H1 (cell line): ENCODE results near the gene DLEC1. TPM values are rescaled to one million over a fixed set of nuclear protein-coding genes. Genes with fewer than 3 reads are reported as not detected.

Experiments
- CTCF ChIA-PET: fragments of 300-600 bp; sonication (Branson Sonifier 250); formaldehyde crosslinking; loops from one replicate; lab custom pipeline; 2021; ENCODE audit not compliant: partially characterized antibody; lab: Charles Lee
- POLR2A ChIA-PET: fragments of 300-600 bp; sonication (Branson Sonifier 250); formaldehyde crosslinking; loops from one replicate; lab custom pipeline; 2021; ENCODE audit warnings: inconsistent platforms; ENCODE audit not compliant: partially characterized antibody; lab: Charles Lee
- DNase-seq, 2 experiments: peaks; one replicate each; pipeline versions ENCODE4 v3.0.0 to v3.0.0-alpha.2; 2010 to 2022; ENCODE audit warnings: low spot score in 2 of 2, low read depth in 1 of 2, mixed read lengths in 1 of 2
- FAIRE-seq: peaks from 2 replicates; lab custom pipeline; 2011; peaks lifted over from hg19 to GRCh38; lab: Jason Lieb, UNC
- H2AFZ ChIP-seq: 2 replicates; pipeline ENCODE4 v1.8.1; 2012; ENCODE audit warnings: low read length, inconsistent platforms
- H2AK5ac ChIP-seq: 2 replicates; pipeline ENCODE4 v1.6.1; 2013; ENCODE audit warnings: low read depth, low read length
- H2BK120ac ChIP-seq: replicated peaks from 2 replicates; pipeline ENCODE3; 2013; ENCODE audit warnings: low read depth, low read length, inconsistent platforms
- H2BK12ac ChIP-seq: 2 replicates; pipeline ENCODE4 v1.6.1; 2013; ENCODE audit warnings: low read depth, low read length
- H2BK15ac ChIP-seq: 2 replicates; pipeline ENCODE4 v1.6.1; 2013; ENCODE audit warnings: low read length
- H2BK20ac ChIP-seq: 2 replicates; pipeline ENCODE4 v1.6.1; 2013; ENCODE audit warnings: low read length
- H2BK5ac ChIP-seq: 2 replicates; pipeline ENCODE4 v1.6.1; 2013; ENCODE audit warnings: low read depth, low read length
- H3K14ac ChIP-seq: 2 replicates; pipeline ENCODE4 v1.6.1; 2013; ENCODE audit warnings: inconsistent platforms; ENCODE audit not compliant: insufficient read length
- H3K18ac ChIP-seq: 2 replicates; pipeline ENCODE4 v1.6.1; 2013; ENCODE audit warnings: low read length; ENCODE audit errors: extremely low read depth
- H3K23ac ChIP-seq: 2 replicates; pipeline ENCODE4 v1.6.1; 2013; ENCODE audit warnings: inconsistent platforms; ENCODE audit not compliant: insufficient read length
- H3K23me2 ChIP-seq: 2 replicates; pipeline ENCODE4 v1.6.1; 2013; ENCODE audit warnings: low read depth, low read length
- H3K27ac ChIP-seq: 2 replicates; pipeline ENCODE4 v1.6.1; 2011; ENCODE audit warnings: low read depth, low read length, inconsistent platforms
- H3K27me3 ChIP-seq, 4 experiments: replicated peaks in 1 of 4; 1 replicate in 1 of 4; 2 replicates in 3 of 4; pipeline versions ENCODE4 v1.6.1 to v1.8.1; 2011 to 2013; ENCODE audit warnings: low read length in 3 of 4, mild to moderate bottlenecking in 3 of 4, inconsistent platforms in 2 of 4, mixed read lengths in 2 of 4, moderate library complexity in 1 of 4; ENCODE audit not compliant: control insufficient read depth in 3 of 4, insufficient read depth in 3 of 4; ENCODE audit errors: extremely low read depth in 1 of 4
- H3K36me3 ChIP-seq, 4 experiments: 2 replicates each; pipeline versions ENCODE4 v1.6.1 to v1.8.1; 2011 to 2013; ENCODE audit warnings: mild to moderate bottlenecking in 4 of 4, low read length in 3 of 4, moderate library complexity in 2 of 4, control low read depth in 1 of 4, inconsistent platforms in 1 of 4; ENCODE audit not compliant: insufficient read depth in 4 of 4, control insufficient read depth in 2 of 4
- H3K4ac ChIP-seq: replicated peaks from 2 replicates; pipeline ENCODE3; 2013; ENCODE audit warnings: low read length, low read depth, mixed read lengths, inconsistent platforms; ENCODE audit not compliant: insufficient read length
- H3K4me1 ChIP-seq, 4 experiments: replicated peaks in 1 of 4; 1 replicate in 1 of 4; 2 replicates in 3 of 4; pipeline versions ENCODE4 v1.6.1 to v1.8.1; 2011 to 2013; ENCODE audit warnings: low read length in 3 of 4, inconsistent platforms in 2 of 4, mixed read lengths in 1 of 4; ENCODE audit not compliant: insufficient read depth in 4 of 4, control insufficient read depth in 3 of 4
- H3K4me2 ChIP-seq, 2 experiments: 2 replicates each; pipeline versions ENCODE4 v1.6.1 to v1.8.1; 2011 to 2013; ENCODE audit warnings: low read depth in 2 of 2, low read length in 2 of 2, control low read depth in 1 of 2, inconsistent platforms in 1 of 2, mild to moderate bottlenecking in 1 of 2; ENCODE audit not compliant: insufficient read depth in 1 of 2
- H3K4me3 ChIP-seq, 4 experiments: fragments of 200-600, 300-600 bp in 1 of 4; sonication (generic), shearing (Covaris generic), sonication (Bioruptor Twin) in 1 of 4; 2 replicates each; pipeline versions ENCODE4 v1.5.1 to v1.8.1; 2011 to 2016; ENCODE audit warnings: low read length in 4 of 4, low read depth in 3 of 4, control low read depth in 2 of 4, inconsistent platforms in 2 of 4, mild to moderate bottlenecking in 2 of 4, mixed read lengths in 1 of 4, moderate library complexity in 1 of 4; ENCODE audit not compliant: insufficient read depth in 2 of 4; ENCODE audit errors: extremely low read depth in 1 of 4
- H3K56ac ChIP-seq: replicated peaks from 2 replicates; pipeline ENCODE3; 2013; ENCODE audit warnings: low read depth, mild to moderate bottlenecking, mixed read lengths, low read length, inconsistent platforms; ENCODE audit not compliant: insufficient read length
- H3K79me1 ChIP-seq: 2 replicates; pipeline ENCODE4 v1.6.1; 2013; ENCODE audit warnings: low read depth, low read length, control low read depth
- H3K79me2 ChIP-seq, 2 experiments: 2 replicates each; pipeline versions ENCODE4 v1.6.1 to v1.8.1; 2012 to 2013; ENCODE audit warnings: low read length in 2 of 2, mild to moderate bottlenecking in 2 of 2, inconsistent platforms in 1 of 2; ENCODE audit not compliant: insufficient read depth in 2 of 2, control insufficient read depth in 1 of 2
- H3K9ac ChIP-seq, 4 experiments: replicated peaks in 1 of 4; 1 replicate in 1 of 4; 2 replicates in 3 of 4; pipeline versions ENCODE4 v1.6.1 to v1.8.1; 2011 to 2013; ENCODE audit warnings: low read depth in 3 of 4, low read length in 3 of 4, control low read depth in 2 of 4, mild to moderate bottlenecking in 2 of 4, moderate library complexity in 2 of 4, inconsistent platforms in 1 of 4; ENCODE audit errors: extremely low read depth in 1 of 4
- H3K9me3 ChIP-seq, 2 experiments: 2 replicates each; pipeline versions ENCODE4 v1.6.1 to v1.8.1; 2012 to 2013; ENCODE audit warnings: mild to moderate bottlenecking in 2 of 2, moderate library complexity in 2 of 2, control low read depth in 1 of 2, inconsistent platforms in 1 of 2, low read depth in 1 of 2, low read length in 1 of 2, mixed read lengths in 1 of 2; ENCODE audit not compliant: insufficient read depth in 2 of 2
- H4K20me1 ChIP-seq, 2 experiments: replicated peaks in 1 of 2; 2 replicates each; pipeline versions ENCODE3 to v1.8.1; 2011 to 2013; ENCODE audit warnings: inconsistent platforms in 2 of 2, low read length in 2 of 2, mild to moderate bottlenecking in 1 of 2; ENCODE audit not compliant: insufficient read depth in 2 of 2, control insufficient read depth in 1 of 2
- H4K5ac ChIP-seq: 2 replicates; pipeline ENCODE4 v1.6.1; 2013; ENCODE audit warnings: low read length, low read depth, mixed read lengths, inconsistent platforms; ENCODE audit not compliant: insufficient read length
- H4K8ac ChIP-seq: 2 replicates; pipeline ENCODE4 v1.8.0; 2013; ENCODE audit warnings: mild to moderate bottlenecking, moderate library complexity, low read length, inconsistent platforms; ENCODE audit not compliant: insufficient read depth; ENCODE audit errors: extremely low read depth
- H4K91ac ChIP-seq: replicated peaks from 2 replicates; pipeline ENCODE3; 2013; ENCODE audit warnings: low read length, mixed read lengths, inconsistent platforms; ENCODE audit not compliant: insufficient read length
- EZH2 ChIP-seq: fragments of 200-600 bp; sonication (generic); IDR thresholded peaks from 2 replicates; pipeline ENCODE4 v1.7.1; 2012; ENCODE audit warnings: low read depth, mild to moderate bottlenecking, moderate library complexity, low read length, inconsistent platforms; ENCODE audit not compliant: severe bottlenecking
- GABPA ChIP-seq: IDR thresholded peaks from 2 replicates; pipeline ENCODE4 v1.6.1; 2011; ENCODE audit warnings: mild to moderate bottlenecking, low read length, moderate library complexity, borderline replicate concordance; ENCODE audit not compliant: insufficient read depth
- HDAC6 ChIP-seq: IDR thresholded peaks from one replicate; pipeline ENCODE4 v1.7.1; 2012; ENCODE audit warnings: low read depth, mild to moderate bottlenecking, inconsistent platforms, low read length, moderate library complexity
- SP4 ChIP-seq: IDR thresholded peaks from 2 replicates; pipeline ENCODE4 v1.6.1; 2012; ENCODE audit warnings: low read length, inconsistent platforms
- TCF12 ChIP-seq: IDR thresholded peaks from 2 replicates; pipeline ENCODE4 v1.6.1; 2011; ENCODE audit warnings: low read depth, mild to moderate bottlenecking, low read length
- TEAD4 ChIP-seq: IDR thresholded peaks from 2 replicates; pipeline ENCODE4 v1.6.1; 2012; ENCODE audit warnings: low read depth, low read length, inconsistent platforms, mixed read lengths
- WGBS, 2 experiments: shearing (Covaris generic) in 1 of 2; methylation state at CpG; one replicate each; pipeline versions ENCODE4 v1.1.6 to v1.1.7; 2013 to 2015; ENCODE audit warnings: low lambda C conversion rate in 2 of 2, mixed read lengths in 2 of 2, inconsistent platforms in 1 of 2, low coverage in 1 of 2, missing lambda C conversion rate in 1 of 2; ENCODE audit not compliant: insufficient replicate concordance in 2 of 2, insufficient coverage in 1 of 2, insufficient read length in 1 of 2; ENCODE audit errors: extremely low coverage in 1 of 2, missing lambda C conversion rate in 1 of 2; 5-methylcytosine and 5-hydroxymethylcytosine counted together
- polyA plus RNA-seq, 7 experiments: library from polyadenylated mRNA; depleted of rRNA in 3 of 7; stranded (reverse) in 5 of 7; unstranded in 2 of 7; fragments of >200 nt in 5 of 7; fragments of 200-250 nt in 2 of 7; gene quantifications; 1 replicate in 5 of 7; 2 replicates in 1 of 7; 4 replicates in 1 of 7; pipeline versions ENCODE4 v1.2.1 to v1.2.3, GENCODE V29; 2011 to 2013; ENCODE audit warnings: missing spikeins in 2 of 7, mixed read lengths in 2 of 7
- total RNA-seq: library from RNA; stranded (reverse); fragmentation: NEBNext Ultra II Directional; extraction: Animal tissue kit (Norgen Biotek cat#: 25700); gene quantifications from 2 replicates; pipeline ENCODE4 v1.2.1, GENCODE V29; 2021

DLEC1 gene
- total and polyA plus RNA-seq, 2 of the 8 experiments (the other 6 are each of a cell fraction or from before 2014, with no cell fraction given), result 0.26 to 0.76 TPM

DNA sequence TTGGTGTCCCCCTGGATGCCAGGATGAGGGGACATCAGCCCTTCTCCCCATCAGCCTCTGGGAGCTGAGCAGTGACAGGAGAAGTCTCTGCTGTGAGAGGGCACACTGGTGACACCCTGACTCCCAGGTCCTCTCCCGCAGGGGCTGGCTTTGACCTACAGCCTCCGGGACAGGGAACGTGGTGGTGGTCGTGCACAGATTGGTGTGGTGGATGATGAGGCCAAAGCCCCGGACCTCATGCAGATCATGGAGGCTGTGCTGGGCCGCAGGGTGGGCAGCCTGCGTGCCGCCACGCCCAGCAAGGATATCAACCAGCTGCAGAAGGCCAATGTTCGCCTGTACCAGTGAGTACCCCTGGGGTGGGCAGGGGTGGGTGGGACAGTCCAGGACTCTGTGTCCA is 41.7 kb upstream of the DLEC1 start:
- 0 out of 2 replicates have a peak overlapping the region, but pooled peaks have one; percentile 46 for H2BK12ac ChIP-seq
- ChIA-PET POLR2A (interaction anchor here (0.9 to 1.0 kb wide), 3 partner anchors 11 to 133 kb away, joined by 3 to 4 read pairs (median 3); no protein-coding TSS in a partner anchor), CTCF (interaction anchor here (0.6 to 2.1 kb wide), 32 partner anchors 8 to 1370 kb away, joined by 3 to 34 read pairs (median 3); no protein-coding TSS in a partner anchor)
- no peak overlapping the region for H2BK120ac ChIP-seq
- no peak overlapping the region for H3K18ac ChIP-seq
- DNase-seq, result no peak
- no peak for FAIRE-seq
- no peak overlapping the region for H4K8ac ChIP-seq
- peaks cover 0 to 13% (median 5%) of the 10 kb centered on the region in 4 experiments; a peak in 2 of 7 replicates for H3K27me3 ChIP-seq
- H2BK5ac ChIP-seq, result no peak overlapping the region
- TF ChIP-seq EZH2 (no peak), GABPA (no peak), SP4 (no peak), TCF12 (no peak), TEAD4 (no peak), HDAC6 (no peak)
- no peak overlapping the region for H4K5ac ChIP-seq
- H3K9ac ChIP-seq, result no peak overlapping the region
- no peak overlapping the region for H3K27ac ChIP-seq
- no peak overlapping the region for H3K14ac ChIP-seq
- 98% methylated on average over 10 of the region's 10 CpGs; no CpG with 5 or more reads in 1 of the 2 experiments for WGBS, 2 experiments
- no peak overlapping the region for H3K23ac ChIP-seq
- no peak overlapping the region for H3K56ac ChIP-seq
- no peak overlapping the region; the same call in 1 of the 2 replicates for H2AK5ac ChIP-seq
- H3K9me3 ChIP-seq, result no peaks in the 10 kb centered on the region
- H2BK20ac ChIP-seq, result no peak overlapping the region
- no peak overlapping the region for H3K4me2 ChIP-seq
- H3K4me1 ChIP-seq, result peaks cover 0 to 15% (median 8%) of the 10 kb centered on the region in 4 experiments; a peak in 6 of 7 replicates
- H4K20me1 ChIP-seq, result no peaks in the 10 kb centered on the region
- H3K36me3 ChIP-seq, result peaks cover 0 to 2% (median under 1%) of the 10 kb centered on the region in 4 experiments; a peak in 1 of 8 replicates
- H3K23me2 ChIP-seq, result peaks cover 11% of the 10 kb centered on the region
- H3K79me2 ChIP-seq, result no peaks in the 10 kb centered on the region
- H2AFZ ChIP-seq, result no peak overlapping the region
- no peaks in the 10 kb centered on the region; the same call in 1 of the 2 replicates for H3K79me1 ChIP-seq
- no peak overlapping the region for H3K4ac ChIP-seq
- peak overlapping the region; percentile 75; the same call in 1 of the 2 replicates for H2BK15ac ChIP-seq
- H4K91ac ChIP-seq, result no peak overlapping the region
- H3K4me3 ChIP-seq, result no peak overlapping the region
